Liver (tissue), 9 donors: ENCODE measurements around the gene ZNF684. TPM values are rescaled to one million over a fixed set of nuclear protein-coding genes. Genes with fewer than 3 reads are reported as not detected.

Source experiments
- DNase-seq: peaks from one replicate; pipeline ENCODE4 v3.0.0-alpha.2; 2017; ENCODE audit warnings: low spot score
- H3K27ac ChIP-seq, 2 donors: one replicate each; pipeline ENCODE4 v1.7.0; 2013; ENCODE audit warnings: inconsistent platforms in 2 of 2, low read length in 2 of 2, control low read depth in 1 of 2, low read depth in 1 of 2, mild to moderate bottlenecking in 1 of 2
- H3K27me3 ChIP-seq, 4 donors: one replicate each; pipeline versions ENCODE4 v1.6.1 to v1.7.0; 2013; ENCODE audit warnings: low read length in 3 of 4, inconsistent platforms in 1 of 4, mild to moderate bottlenecking in 1 of 4, moderate library complexity in 1 of 4; ENCODE audit not compliant: control insufficient read depth in 4 of 4, insufficient read depth in 4 of 4
- H3K36me3 ChIP-seq, 4 donors: one replicate each; pipeline versions ENCODE4 v1.6.1 to v1.7.0; 2013; ENCODE audit warnings: low read length in 3 of 4, mild to moderate bottlenecking in 3 of 4, low read depth in 1 of 4, moderate library complexity in 1 of 4; ENCODE audit not compliant: control insufficient read depth in 4 of 4, insufficient read depth in 3 of 4
- H3K4me1 ChIP-seq, 4 donors: one replicate each; pipeline versions ENCODE4 v1.6.1 to v1.7.0; 2013; ENCODE audit warnings: low read length in 3 of 4, mild to moderate bottlenecking in 3 of 4, moderate library complexity in 1 of 4; ENCODE audit not compliant: control insufficient read depth in 4 of 4, insufficient read depth in 4 of 4
- H3K4me3 ChIP-seq, 3 donors: one replicate each; pipeline versions ENCODE4 v1.6.1 to v1.7.0; 2013; ENCODE audit warnings: low read length in 3 of 3, control low read depth in 1 of 3, low read depth in 1 of 3, mild to moderate bottlenecking in 1 of 3
- H3K9ac ChIP-seq, 2 donors: one replicate each; pipeline ENCODE4 v1.7.0; 2013; ENCODE audit warnings: low read length in 2 of 2, mild to moderate bottlenecking in 2 of 2, moderate library complexity in 2 of 2, control low read depth in 1 of 2, low read depth in 1 of 2
- H3K9me3 ChIP-seq, 4 donors: one replicate each; pipeline versions ENCODE4 v1.6.1 to v1.7.0; 2013; ENCODE audit warnings: low read length in 3 of 4; ENCODE audit not compliant: control insufficient read depth in 4 of 4
- EGR1 ChIP-seq, 2 donors: IDR thresholded peaks; 2 replicates each; pipeline ENCODE4 v1.6.1; 2016 to 2018; ENCODE audit warnings: antibody characterized with exemption in 2 of 2, low read depth in 2 of 2
- FOXA1 ChIP-seq: IDR thresholded peaks from 2 replicates; pipeline ENCODE4 v1.6.1; 2016; ENCODE audit warnings: antibody characterized with exemption
- FOXA2 ChIP-seq: IDR thresholded peaks from 2 replicates; pipeline ENCODE4 v1.6.1; 2016; ENCODE audit warnings: antibody characterized with exemption
- GABPA ChIP-seq, 2 donors: IDR thresholded peaks in 1 of 2; conservative IDR thresholded peaks in 1 of 2; 2 replicates each; pipeline ENCODE4 v1.6.1; 2016; ENCODE audit warnings: antibody characterized with exemption in 2 of 2, mild to moderate bottlenecking in 1 of 2, moderate library complexity in 1 of 2
- HNF4A ChIP-seq, 2 donors: conservative IDR thresholded peaks; 2 replicates each; pipeline ENCODE4 v1.6.1; 2016; ENCODE audit warnings: antibody characterized with exemption in 2 of 2, mild to moderate bottlenecking in 2 of 2
- HNF4G ChIP-seq: IDR thresholded peaks from 2 replicates; pipeline ENCODE4 v1.6.1; 2016; ENCODE audit warnings: antibody characterized with exemption
- JUND ChIP-seq, 2 donors: IDR thresholded peaks; 2 replicates each; pipeline ENCODE4 v1.6.1; 2016; ENCODE audit warnings: antibody characterized with exemption in 2 of 2
- NR2F2 ChIP-seq: IDR thresholded peaks from 2 replicates; pipeline ENCODE4 v1.6.1; 2016; ENCODE audit warnings: antibody characterized with exemption
- RAD21 ChIP-seq, 2 donors: IDR thresholded peaks; 2 replicates each; pipeline ENCODE4 v1.6.1; 2016; ENCODE audit warnings: antibody characterized with exemption in 2 of 2, mild to moderate bottlenecking in 2 of 2
- RXRA ChIP-seq, 2 donors: IDR thresholded peaks; 2 replicates each; pipeline ENCODE4 v1.6.1; 2017 to 2018; ENCODE audit warnings: antibody characterized with exemption in 2 of 2, mild to moderate bottlenecking in 1 of 2
- TAF1 ChIP-seq: conservative IDR thresholded peaks from 2 replicates; pipeline ENCODE4 v1.6.1; 2016; ENCODE audit warnings: antibody characterized with exemption, mild to moderate bottlenecking
- WGBS: extraction: QIAGEN DNeasy Blood & Tissue Kit; methylation state at CpG from one replicate; pipeline ENCODE4 v1.1.7; 2013; 5-methylcytosine and 5-hydroxymethylcytosine counted together
- polyA plus RNA-seq, 2 donors: library from polyadenylated mRNA; stranded (reverse) in 1 of 2; unstranded in 1 of 2; fragments of 200-250 nt in 1 of 2; fragments of >200 nt in 1 of 2; fragmentation: Nextera tagmentation in 1 of 2; extraction: Ambion mirVana in 1 of 2; gene quantifications; one replicate each; pipeline versions ENCODE4 v1.2.1 to v1.2.3, GENCODE V29; 2013 to 2015
- total RNA-seq, 2 donors: library from RNA; depleted of rRNA; stranded (reverse); fragments of >200 nt; gene quantifications; one replicate each; pipeline ENCODE4 v1.2.3, GENCODE V29; 2014
- TF ChIP-seq, protein P1 (sequence below): fragments of 150-350 bp; IDR thresholded peaks from 2 replicates; pipeline ENCODE4 v1.5.1; 2017; ENCODE audit warnings: improper control_type of control experiment, low read depth, low read length; ENCODE audit not compliant: missing input control
- TF ChIP-seq, protein P2 (sequence below): IDR thresholded peaks from 2 replicates; pipeline ENCODE4 v1.6.1; 2016; ENCODE audit warnings: antibody characterized with exemption, mild to moderate bottlenecking
- TF ChIP-seq, protein P3 (sequence below): IDR thresholded peaks from 2 replicates; pipeline ENCODE4 v1.6.1; 2016; ENCODE audit warnings: antibody characterized with exemption
- TF ChIP-seq, protein P4 (sequence below): IDR thresholded peaks from 2 replicates; pipeline ENCODE4 v1.6.1; 2016; ENCODE audit warnings: antibody characterized with exemption
- TF ChIP-seq, protein P5 (sequence below): IDR thresholded peaks from 2 replicates; pipeline ENCODE4 v1.6.1; 2016; ENCODE audit warnings: antibody characterized with exemption
- donor health status: healthy.
- donor health status: healthy.
- donor health status: healthy.
- donor health status: healthy.
- donor health status: healthy.

Gene ZNF684
- total and polyA plus RNA-seq, 4 donors, result 7.6 to 17.1 (median 10.2) TPM

DNA sequence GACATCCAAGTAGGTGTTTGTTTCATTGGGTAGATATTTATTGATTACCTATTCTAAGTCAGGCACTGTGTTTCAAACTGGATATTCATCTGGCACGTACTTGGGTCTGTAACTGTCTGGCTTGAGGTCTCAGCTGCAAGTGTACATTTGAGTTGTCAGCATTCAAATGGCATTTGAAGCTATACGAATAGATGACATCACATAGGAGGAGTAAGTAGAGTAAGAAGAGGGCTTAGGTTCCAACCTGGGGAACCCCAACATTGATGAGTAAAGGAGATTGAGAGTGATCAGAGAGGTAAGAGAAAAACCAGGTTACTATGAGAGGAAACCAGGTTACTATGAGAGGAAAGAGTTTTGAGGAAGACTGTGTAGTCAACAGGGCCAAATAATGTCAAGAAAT is 30.7 kb downstream of the ZNF684 start:
- TF ChIP-seq FOXA2, result no peak
- no peaks in the 10 kb centered on the region for H3K9me3 ChIP-seq
- no peak for DNase-seq
- H3K27me3 ChIP-seq, result no peaks in the 10 kb centered on the region
- H3K27ac ChIP-seq, result no peak overlapping the region
- no peaks in the 10 kb centered on the region for H3K4me1 ChIP-seq
- H3K4me3 ChIP-seq, result no peak overlapping the region
- H3K9ac ChIP-seq, result no peak overlapping the region
- H3K36me3 ChIP-seq, result no peaks in the 10 kb centered on the region
- WGBS, result 87% methylated on average over 2 of the region's 2 CpGs

DNA sequence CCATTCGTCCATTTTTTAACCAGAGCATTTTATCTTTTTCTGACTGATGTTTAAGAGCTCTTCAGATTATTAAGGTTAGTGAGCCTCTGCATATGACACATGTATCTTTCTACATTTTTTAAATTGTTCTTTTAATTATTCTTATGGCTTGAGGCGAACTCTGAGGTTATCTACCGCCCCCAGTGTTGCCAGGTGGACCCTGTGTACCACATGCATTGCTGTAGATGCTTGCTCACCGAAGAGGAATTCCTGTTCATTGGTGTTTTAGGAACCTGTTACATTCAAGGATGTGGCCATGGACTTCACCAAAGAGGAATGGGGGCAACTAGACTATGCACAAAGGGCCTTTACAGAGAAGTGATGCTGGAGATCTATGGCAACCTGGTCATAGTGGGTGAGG is 31.8 kb downstream of the ZNF684 start:
- Histone ChIP-seq H3K27ac (no peak overlapping the region), H3K9ac (no peak overlapping the region), H3K4me1 (no peaks in the 10 kb centered on the region), H3K36me3 (no peaks in the 10 kb centered on the region), H3K27me3 (no peaks in the 10 kb centered on the region), H3K4me3 (no peak overlapping the region), H3K9me3 (no peaks in the 10 kb centered on the region)
- TF ChIP-seq, protein P1, sequence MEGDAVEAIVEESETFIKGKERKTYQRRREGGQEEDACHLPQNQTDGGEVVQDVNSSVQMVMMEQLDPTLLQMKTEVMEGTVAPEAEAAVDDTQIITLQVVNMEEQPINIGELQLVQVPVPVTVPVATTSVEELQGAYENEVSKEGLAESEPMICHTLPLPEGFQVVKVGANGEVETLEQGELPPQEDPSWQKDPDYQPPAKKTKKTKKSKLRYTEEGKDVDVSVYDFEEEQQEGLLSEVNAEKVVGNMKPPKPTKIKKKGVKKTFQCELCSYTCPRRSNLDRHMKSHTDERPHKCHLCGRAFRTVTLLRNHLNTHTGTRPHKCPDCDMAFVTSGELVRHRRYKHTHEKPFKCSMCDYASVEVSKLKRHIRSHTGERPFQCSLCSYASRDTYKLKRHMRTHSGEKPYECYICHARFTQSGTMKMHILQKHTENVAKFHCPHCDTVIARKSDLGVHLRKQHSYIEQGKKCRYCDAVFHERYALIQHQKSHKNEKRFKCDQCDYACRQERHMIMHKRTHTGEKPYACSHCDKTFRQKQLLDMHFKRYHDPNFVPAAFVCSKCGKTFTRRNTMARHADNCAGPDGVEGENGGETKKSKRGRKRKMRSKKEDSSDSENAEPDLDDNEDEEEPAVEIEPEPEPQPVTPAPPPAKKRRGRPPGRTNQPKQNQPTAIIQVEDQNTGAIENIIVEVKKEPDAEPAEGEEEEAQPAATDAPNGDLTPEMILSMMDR, result no peak
- TF ChIP-seq FOXA2 (no peak), RXRA (IDR thresholded peaks at IDR 0.05) (no peak), RAD21 (IDR thresholded peaks at IDR 0.05) (no peak), JUND (IDR thresholded peaks at IDR 0.05) (no peak), HNF4A (conservative IDR thresholded peaks at IDR 0.05) (no peak), EGR1 (IDR thresholded peaks at IDR 0.05; ENCODE audit: low read depth in 2 of 2) (no peak), NR2F2 (no peak), GABPA (IDR thresholded peaks at IDR 0.05 in 1 of 2, conservative IDR thresholded peaks at IDR 0.05 in 1 of 2) (no peak), HNF4G (no peak), FOXA1 (no peak), TAF1 (no peak)
- TF ChIP-seq, protein P2, sequence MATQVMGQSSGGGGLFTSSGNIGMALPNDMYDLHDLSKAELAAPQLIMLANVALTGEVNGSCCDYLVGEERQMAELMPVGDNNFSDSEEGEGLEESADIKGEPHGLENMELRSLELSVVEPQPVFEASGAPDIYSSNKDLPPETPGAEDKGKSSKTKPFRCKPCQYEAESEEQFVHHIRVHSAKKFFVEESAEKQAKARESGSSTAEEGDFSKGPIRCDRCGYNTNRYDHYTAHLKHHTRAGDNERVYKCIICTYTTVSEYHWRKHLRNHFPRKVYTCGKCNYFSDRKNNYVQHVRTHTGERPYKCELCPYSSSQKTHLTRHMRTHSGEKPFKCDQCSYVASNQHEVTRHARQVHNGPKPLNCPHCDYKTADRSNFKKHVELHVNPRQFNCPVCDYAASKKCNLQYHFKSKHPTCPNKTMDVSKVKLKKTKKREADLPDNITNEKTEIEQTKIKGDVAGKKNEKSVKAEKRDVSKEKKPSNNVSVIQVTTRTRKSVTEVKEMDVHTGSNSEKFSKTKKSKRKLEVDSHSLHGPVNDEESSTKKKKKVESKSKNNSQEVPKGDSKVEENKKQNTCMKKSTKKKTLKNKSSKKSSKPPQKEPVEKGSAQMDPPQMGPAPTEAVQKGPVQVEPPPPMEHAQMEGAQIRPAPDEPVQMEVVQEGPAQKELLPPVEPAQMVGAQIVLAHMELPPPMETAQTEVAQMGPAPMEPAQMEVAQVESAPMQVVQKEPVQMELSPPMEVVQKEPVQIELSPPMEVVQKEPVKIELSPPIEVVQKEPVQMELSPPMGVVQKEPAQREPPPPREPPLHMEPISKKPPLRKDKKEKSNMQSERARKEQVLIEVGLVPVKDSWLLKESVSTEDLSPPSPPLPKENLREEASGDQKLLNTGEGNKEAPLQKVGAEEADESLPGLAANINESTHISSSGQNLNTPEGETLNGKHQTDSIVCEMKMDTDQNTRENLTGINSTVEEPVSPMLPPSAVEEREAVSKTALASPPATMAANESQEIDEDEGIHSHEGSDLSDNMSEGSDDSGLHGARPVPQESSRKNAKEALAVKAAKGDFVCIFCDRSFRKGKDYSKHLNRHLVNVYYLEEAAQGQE, result no peak
- TF ChIP-seq, protein P3, sequence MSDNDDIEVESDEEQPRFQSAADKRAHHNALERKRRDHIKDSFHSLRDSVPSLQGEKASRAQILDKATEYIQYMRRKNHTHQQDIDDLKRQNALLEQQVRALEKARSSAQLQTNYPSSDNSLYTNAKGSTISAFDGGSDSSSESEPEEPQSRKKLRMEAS, result no peak
- TF ChIP-seq, protein P4, sequence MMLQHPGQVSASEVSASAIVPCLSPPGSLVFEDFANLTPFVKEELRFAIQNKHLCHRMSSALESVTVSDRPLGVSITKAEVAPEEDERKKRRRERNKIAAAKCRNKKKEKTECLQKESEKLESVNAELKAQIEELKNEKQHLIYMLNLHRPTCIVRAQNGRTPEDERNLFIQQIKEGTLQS, result no peak
- TF ChIP-seq, protein P5, sequence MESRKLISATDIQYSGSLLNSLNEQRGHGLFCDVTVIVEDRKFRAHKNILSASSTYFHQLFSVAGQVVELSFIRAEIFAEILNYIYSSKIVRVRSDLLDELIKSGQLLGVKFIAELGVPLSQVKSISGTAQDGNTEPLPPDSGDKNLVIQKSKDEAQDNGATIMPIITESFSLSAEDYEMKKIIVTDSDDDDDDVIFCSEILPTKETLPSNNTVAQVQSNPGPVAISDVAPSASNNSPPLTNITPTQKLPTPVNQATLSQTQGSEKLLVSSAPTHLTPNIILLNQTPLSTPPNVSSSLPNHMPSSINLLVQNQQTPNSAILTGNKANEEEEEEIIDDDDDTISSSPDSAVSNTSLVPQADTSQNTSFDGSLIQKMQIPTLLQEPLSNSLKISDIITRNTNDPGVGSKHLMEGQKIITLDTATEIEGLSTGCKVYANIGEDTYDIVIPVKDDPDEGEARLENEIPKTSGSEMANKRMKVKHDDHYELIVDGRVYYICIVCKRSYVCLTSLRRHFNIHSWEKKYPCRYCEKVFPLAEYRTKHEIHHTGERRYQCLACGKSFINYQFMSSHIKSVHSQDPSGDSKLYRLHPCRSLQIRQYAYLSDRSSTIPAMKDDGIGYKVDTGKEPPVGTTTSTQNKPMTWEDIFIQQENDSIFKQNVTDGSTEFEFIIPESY, result no peak
- no peak for DNase-seq
- WGBS, result 80% methylated on average over 4 of the region's 4 CpGs
